Trophoblast cell (in vitro differentiated cells and primary cell): ENCODE data around the gene ITGB6.
A peak's percentile ranks its signal among the peaks of the same experiment; 100 is the strongest.

Source experiments
- DNase-seq, 2 donors: peaks; one replicate each; pipeline ENCODE4 v3.0.0-alpha.2; 2016
- H2AFZ ChIP-seq: 2 replicates; pipeline ENCODE4 v1.6.1; 2013; ENCODE audit warnings: low read length, moderate library complexity, mild to moderate bottlenecking; ENCODE audit not compliant: insufficient read depth, poor library complexity
- H2AK5ac ChIP-seq: 2 replicates; pipeline ENCODE4 v1.6.1; 2013; ENCODE audit warnings: mild to moderate bottlenecking, low read length
- H2BK120ac ChIP-seq: 2 replicates; pipeline ENCODE4 v1.6.1; 2013; ENCODE audit warnings: low read length, mild to moderate bottlenecking, moderate library complexity; ENCODE audit not compliant: insufficient read depth, poor library complexity
- H2BK12ac ChIP-seq: 2 replicates; pipeline ENCODE4 v1.6.1; 2013; ENCODE audit warnings: mild to moderate bottlenecking, low read length, moderate library complexity
- H2BK5ac ChIP-seq: 2 replicates; pipeline ENCODE4 v1.6.1; 2013; ENCODE audit warnings: low read length, low read depth, moderate library complexity, mild to moderate bottlenecking; ENCODE audit not compliant: poor library complexity
- H3K14ac ChIP-seq: 2 replicates; pipeline ENCODE4 v1.6.1; 2013; ENCODE audit warnings: mild to moderate bottlenecking, low read length
- H3K18ac ChIP-seq: 2 replicates; pipeline ENCODE4 v1.6.1; 2013; ENCODE audit warnings: mild to moderate bottlenecking, low read length
- H3K23ac ChIP-seq: 2 replicates; pipeline ENCODE4 v1.6.1; 2013; ENCODE audit warnings: low read length
- H3K27ac ChIP-seq: 2 replicates; pipeline ENCODE4 v1.5.1; 2013; ENCODE audit warnings: low read depth, mild to moderate bottlenecking, inconsistent platforms, low read length, moderate library complexity
- H3K27me3 ChIP-seq: 2 replicates; pipeline ENCODE4 v1.6.1; 2013; ENCODE audit warnings: inconsistent platforms, mild to moderate bottlenecking, low read length, moderate library complexity; ENCODE audit not compliant: insufficient read depth
- H3K36me3 ChIP-seq, 2 experiments: 1 replicate in 1 of 2; 2 replicates in 1 of 2; pipeline ENCODE4 v1.6.1; 2013; ENCODE audit warnings: low read length in 2 of 2, mild to moderate bottlenecking in 2 of 2, moderate library complexity in 1 of 2; ENCODE audit not compliant: insufficient read depth in 2 of 2, control insufficient read depth in 1 of 2
- H3K4ac ChIP-seq: 2 replicates; pipeline ENCODE4 v1.6.1; 2013; ENCODE audit warnings: low read depth, mild to moderate bottlenecking, low read length, moderate library complexity
- H3K4me1 ChIP-seq, 2 experiments: 1 replicate in 1 of 2; 2 replicates in 1 of 2; pipeline ENCODE4 v1.6.1; 2013; ENCODE audit warnings: low read length in 2 of 2, mild to moderate bottlenecking in 2 of 2, moderate library complexity in 1 of 2; ENCODE audit not compliant: insufficient read depth in 2 of 2, control insufficient read depth in 1 of 2
- H3K4me2 ChIP-seq: 2 replicates; pipeline ENCODE4 v1.6.1; 2013; ENCODE audit warnings: inconsistent platforms, mild to moderate bottlenecking, low read length, moderate library complexity
- H3K4me3 ChIP-seq: 2 replicates; pipeline ENCODE4 v1.5.1; 2013; ENCODE audit warnings: mild to moderate bottlenecking, low read depth, low read length, inconsistent platforms
- H3K79me1 ChIP-seq: one replicate; pipeline ENCODE4 v1.6.1; 2013; ENCODE audit warnings: low read length
- H3K79me2 ChIP-seq: 2 replicates; pipeline ENCODE4 v1.6.1; 2013; ENCODE audit warnings: low read length, mild to moderate bottlenecking; ENCODE audit not compliant: control insufficient read depth, insufficient read depth, poor library complexity
- H3K9ac ChIP-seq: 2 replicates; pipeline ENCODE4 v1.6.1; 2013; ENCODE audit warnings: mild to moderate bottlenecking, low read length
- H3K9me3 ChIP-seq: 2 replicates; pipeline ENCODE4 v1.6.1; 2013; ENCODE audit warnings: low read depth, mild to moderate bottlenecking, control low read depth, inconsistent platforms, low read length; ENCODE audit not compliant: insufficient read depth
- H4K12ac ChIP-seq: 2 replicates; pipeline ENCODE4 v1.6.1; 2013; ENCODE audit warnings: low read depth, mild to moderate bottlenecking, low read length, moderate library complexity
- H4K8ac ChIP-seq: 2 replicates; pipeline ENCODE4 v1.6.1; 2013; ENCODE audit warnings: low read depth, mild to moderate bottlenecking, low read length, moderate library complexity
- H4K91ac ChIP-seq: one replicate; pipeline ENCODE4 v1.6.1; 2013; ENCODE audit warnings: low read depth, mild to moderate bottlenecking, low read length, moderate library complexity
- WGBS: extraction: QIAGEN DNeasy Blood & Tissue Kit; methylation state at CpG from one replicate; pipeline ENCODE4 v1.1.7; 2013; ENCODE audit warnings: missing lambda C conversion rate; ENCODE audit not compliant: insufficient read length, insufficient coverage; ENCODE audit errors: extremely low coverage; 5-methylcytosine and 5-hydroxymethylcytosine counted together

The ITGB6 gene

GRCh38 chr2:160238392-160238791, 38.3 kb upstream of the ITGB6 start:
- Histone ChIP-seq H3K9me3 (no peaks in the 10 kb centered on the region), H2BK12ac (peak overlapping the region; percentile 85), H3K23ac (no peak overlapping the region), H3K4ac (peak overlapping the region; percentile 91), H3K4me1 (peaks cover 14 to 20% of the 10 kb centered on the region in 2 experiments), H2BK5ac (peak overlapping the region; percentile 75), H3K79me1 (peaks cover 44% of the 10 kb centered on the region), H3K4me3 (no peak overlapping the region), H3K27ac (peak overlapping the region; percentile 60), H3K27me3 (no peaks in the 10 kb centered on the region), H2AFZ (peak overlapping the region; percentile 23), H3K14ac (peak overlapping the region; percentile 88), H3K4me2 (no peak overlapping the region), H3K36me3 (no peaks in the 10 kb centered on the region), H4K8ac (peak overlapping the region; percentile 79), H4K91ac (peak overlapping the region; percentile 82), H3K18ac (peak overlapping the region; percentile 60), H4K12ac (no peak overlapping the region), H3K9ac (no peak overlapping the region), H3K79me2 (peaks cover 4% of the 10 kb centered on the region), H2AK5ac (peak overlapping the region; percentile 67), H2BK120ac (peak overlapping the region; percentile 93)
- WGBS, result no CpG with 5 or more reads among the region's 4 CpGs
- DNase-seq, result no peak

- no peaks in the 10 kb centered on the region for H3K36me3 ChIP-seq
- H4K12ac ChIP-seq, result no peak overlapping the region
- H2AK5ac ChIP-seq, result no peak overlapping the region
- H2BK5ac ChIP-seq, result no peak overlapping the region
- H3K4ac ChIP-seq, result no peak overlapping the region
- H3K4me2 ChIP-seq, result no peak overlapping the region
- no peaks in the 10 kb centered on the region for H3K79me2 ChIP-seq
- no peak overlapping the region for H2BK120ac ChIP-seq
- H3K4me3 ChIP-seq, result no peak overlapping the region
- no peak overlapping the region for H4K8ac ChIP-seq
- no peak for DNase-seq
- H3K27ac ChIP-seq, result no peak overlapping the region
- no peak overlapping the region for H3K23ac ChIP-seq
- H3K9ac ChIP-seq, result no peak overlapping the region
- H2AFZ ChIP-seq, result no peak overlapping the region
- no peak overlapping the region for H3K14ac ChIP-seq
- H3K4me1 ChIP-seq, result peaks cover 2 to 12% of the 10 kb centered on the region in 2 experiments
- WGBS, result no CpG with 5 or more reads among the region's 3 CpGs
- H4K91ac ChIP-seq, result no peak overlapping the region
- H2BK12ac ChIP-seq, result no peak overlapping the region
- H3K79me1 ChIP-seq, result peaks cover 33% of the 10 kb centered on the region
- H3K27me3 ChIP-seq, result no peaks in the 10 kb centered on the region
- H3K9me3 ChIP-seq, result no peaks in the 10 kb centered on the region
- no peak overlapping the region for H3K18ac ChIP-seq
Measured at GRCh38 chr2:160232905-160233475, 32.9 kb upstream of the ITGB6 start.

- Histone ChIP-seq H3K27me3 (no peaks in the 10 kb centered on the region), H3K9ac (no peak overlapping the region), H3K4me2 (no peak overlapping the region), H2AFZ (no peak overlapping the region), H3K4me3 (no peak overlapping the region), H4K91ac (peak overlapping the region; percentile 99), H3K14ac (peak overlapping the region; percentile 95), H3K36me3 (no peaks in the 10 kb centered on the region), H2AK5ac (peak overlapping the region; percentile 97), H2BK5ac (peak overlapping the region; percentile 99), H3K23ac (no peak overlapping the region), H2BK120ac (peak overlapping the region; percentile 99), H3K18ac (peak overlapping the region; percentile 94), H3K4me1 (peaks cover 22 to 31% of the 10 kb centered on the region in 2 experiments), H4K12ac (peak overlapping the region; percentile 26), H2BK12ac (peak overlapping the region; percentile 99), H3K79me1 (peaks cover 54% of the 10 kb centered on the region), H3K9me3 (no peaks in the 10 kb centered on the region), H4K8ac (peak overlapping the region; percentile 76), H3K4ac (peak overlapping the region; percentile 57), H3K27ac (peak overlapping the region; percentile 95), H3K79me2 (peaks cover 13% of the 10 kb centered on the region)
- peak in 1 of 2 donors; percentile 46 for DNase-seq
- no CpG with 5 or more reads among the region's 1 CpG for WGBS
Measured at GRCh38 chr2:160229591-160229990, 29.5 kb upstream of the ITGB6 start.

- Histone ChIP-seq H3K4ac (peak overlapping the region; percentile 66), H3K9ac (no peak overlapping the region)
Measured at GRCh38 chr2:160228141-160228917, 28.3 kb upstream of the ITGB6 start.

More at GRCh38 chr2:160228141-160228917, 28.3 kb upstream of the ITGB6 start:
- Histone ChIP-seq H2BK120ac (peak overlapping the region; percentile 100), H3K4me1 (peaks cover 26 to 36% of the 10 kb centered on the region in 2 experiments), H3K23ac (no peak overlapping the region), H3K79me2 (peaks cover 13% of the 10 kb centered on the region), H3K14ac (peak overlapping the region; percentile 99), H3K27me3 (no peaks in the 10 kb centered on the region), H4K12ac (no peak overlapping the region), H2AFZ (no peak overlapping the region), H2BK5ac (peak overlapping the region; percentile 100), H2AK5ac (peak overlapping the region; percentile 99), H3K4me2 (peak overlapping the region; percentile 50), H3K36me3 (no peaks in the 10 kb centered on the region), H4K91ac (peak overlapping the region; percentile 100), H3K4me3 (no peak overlapping the region), H2BK12ac (no peak overlapping the region), H3K27ac (peak overlapping the region; percentile 100), H3K18ac (no peak overlapping the region), H3K9me3 (no peaks in the 10 kb centered on the region), H3K79me1 (peaks cover 62% of the 10 kb centered on the region), H4K8ac (peak overlapping the region; percentile 94)
- WGBS, result no CpG with 5 or more reads among the region's 5 CpGs
- peak in 1 of 2 donors; percentile 62 for DNase-seq
